Activated naive CD8-positive, alpha-beta T cell treated with anti-CD3 and anti-CD28 coated beads, Interleukin-2, amount 10 ng/mL, durations not matched to agents 7 days and 5 days (primary cell): Measurements from ENCODE around the gene OPN1LW. TPM values are rescaled to one million over a fixed set of nuclear protein-coding genes. Genes with fewer than 3 reads are reported as not detected.
A peak's percentile ranks its signal among the peaks of the same experiment; 100 is the strongest.

Experiments used
- ATAC-seq: fragments of 150-1000 bp; cut with Tn5 transposase; one replicate; pipeline ENCODE4 v1.10.0; 2021; ENCODE audit warnings: low read depth, moderate library complexity
- POLR2A ChIA-PET: fragments of 350-600 bp; sonication (Branson Sonifier 250); formaldehyde crosslinking; loops from one replicate; lab custom pipeline; 2021; ENCODE audit warnings: antibody characterized with exemption; lab: Charles Lee
- DNase-seq: peaks from one replicate; pipeline ENCODE4 v3.0.0; 2021
- H3K27ac Mint-ChIP-seq: one replicate; pipeline ENCODE4 v1.8.0; 2022; ENCODE audit warnings: mild to moderate bottlenecking, mixed read lengths
- H3K27me3 Mint-ChIP-seq: one replicate; pipeline ENCODE4 v1.8.0; 2022; ENCODE audit warnings: mild to moderate bottlenecking, moderate library complexity, mixed read lengths
- H3K36me3 Mint-ChIP-seq: one replicate; pipeline ENCODE4 v1.8.0; 2021; ENCODE audit warnings: mild to moderate bottlenecking, mixed read lengths
- H3K4me1 Mint-ChIP-seq: one replicate; pipeline ENCODE4 v1.8.0; 2021; ENCODE audit warnings: mixed read lengths
- H3K4me3 Mint-ChIP-seq: one replicate; pipeline ENCODE4 v1.8.0; 2022; ENCODE audit warnings: mild to moderate bottlenecking, moderate library complexity, mixed read lengths
- H3K9me3 Mint-ChIP-seq: one replicate; pipeline ENCODE4 v1.8.0; 2021; ENCODE audit warnings: mixed read lengths
- total RNA-seq, 2 experiments: library from RNA; stranded (reverse); gene quantifications; one replicate each; pipeline ENCODE4 v1.2.3, GENCODE V29; 2021

OPN1LW gene
- total RNA-seq, 2 experiments from 2014 or later: not detected

DNA sequence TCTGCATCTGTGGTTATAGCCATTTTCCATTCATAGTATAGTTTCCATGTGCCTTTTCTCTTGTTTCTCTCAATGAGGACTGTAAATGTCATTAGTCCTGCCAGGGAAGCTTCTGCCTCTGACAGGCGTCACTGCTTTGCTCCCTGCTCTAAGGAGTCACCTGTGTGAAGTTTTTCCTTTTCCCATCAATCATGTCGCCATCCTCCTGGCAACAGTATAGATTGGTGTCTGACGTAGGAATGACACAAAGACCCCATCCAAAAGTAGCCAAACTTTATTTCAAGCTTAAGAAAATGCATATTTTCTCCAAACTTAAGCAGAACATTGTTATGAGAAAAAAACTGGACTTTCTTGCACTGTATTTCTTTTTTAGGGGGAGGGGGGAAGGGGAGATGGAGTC lies 23.5 kb upstream of the OPN1LW start:
- POLR2A ChIA-PET: no interaction called here
- H3K4me1 Mint-ChIP-seq: peaks cover 6% of the 10 kb centered on the region
- no peaks in the 10 kb centered on the region for H3K36me3 Mint-ChIP-seq
- H3K27me3 Mint-ChIP-seq: no peaks in the 10 kb centered on the region
- ATAC-seq (no peak), DNase-seq (no peak)
- no peak overlapping the region for H3K27ac Mint-ChIP-seq
- no peaks in the 10 kb centered on the region for H3K9me3 Mint-ChIP-seq
- no peak overlapping the region for H3K4me3 Mint-ChIP-seq

DNA sequence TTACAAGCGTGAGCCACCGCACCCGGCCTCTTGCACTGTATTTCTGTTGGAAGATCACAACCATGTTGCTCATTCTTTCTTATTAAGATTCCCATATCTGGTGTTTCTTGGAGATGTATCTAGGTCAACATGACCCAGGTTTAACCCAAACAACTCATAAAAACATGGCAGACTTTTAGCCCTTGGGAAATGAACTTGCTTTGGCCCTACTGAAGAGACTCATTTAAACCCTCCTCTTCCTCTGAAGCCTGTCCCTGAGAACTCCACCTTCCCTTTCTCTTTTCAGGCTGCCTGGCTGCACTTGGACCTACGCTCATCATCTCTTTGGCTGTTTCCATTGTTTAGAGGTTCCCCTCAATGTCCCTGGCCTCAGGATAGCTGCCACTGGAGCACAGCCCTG lies 22.8 kb upstream of the OPN1LW start:
- ATAC-seq (no peak), DNase-seq (no peak)
- POLR2A ChIA-PET: no interaction called here
- Mint-ChIP-seq H3K27me3 (no peaks in the 10 kb centered on the region), H3K36me3 (no peaks in the 10 kb centered on the region), H3K4me1 (peaks cover 6% of the 10 kb centered on the region), H3K9me3 (no peaks in the 10 kb centered on the region), H3K4me3 (no peak overlapping the region), H3K27ac (no peak overlapping the region)

GRCh38 chrX:154121961-154122360 lies 22.1 kb upstream of the OPN1LW start:
- ATAC-seq: no peak
- peaks cover 6% of the 10 kb centered on the region for H3K4me1 Mint-ChIP-seq
- POLR2A ChIA-PET: interaction anchor here (1.3 kb wide), 1 partner anchor 34 kb away, joined by 3 read pairs; no protein-coding TSS in a partner anchor

GRCh38 chrX:154123241-154124219 lies 20.5 kb upstream of the OPN1LW start:
- ATAC-seq (peak; percentile 76), DNase-seq (peak; percentile 44)
- Mint-ChIP-seq H3K4me3 (peak overlapping the region; percentile 44), H3K4me1 (peaks cover 6% of the 10 kb centered on the region), H3K9me3 (no peaks in the 10 kb centered on the region), H3K27me3 (no peaks in the 10 kb centered on the region), H3K36me3 (no peaks in the 10 kb centered on the region), H3K27ac (peak overlapping the region; percentile 70)
- POLR2A ChIA-PET: interaction anchor here (1.3 kb wide), 1 partner anchor 26 kb away, joined by 5 read pairs; the partner anchor contains the start of gene MECP2

More at GRCh38 chrX:154121961-154122360, 22.1 kb upstream of the OPN1LW start:
- H3K27me3 Mint-ChIP-seq: no peaks in the 10 kb centered on the region
- no peaks in the 10 kb centered on the region for H3K9me3 Mint-ChIP-seq
- H3K27ac Mint-ChIP-seq: no peak overlapping the region
- H3K4me3 Mint-ChIP-seq: no peak overlapping the region
- no peak for DNase-seq
- H3K36me3 Mint-ChIP-seq: no peaks in the 10 kb centered on the region

DNA sequence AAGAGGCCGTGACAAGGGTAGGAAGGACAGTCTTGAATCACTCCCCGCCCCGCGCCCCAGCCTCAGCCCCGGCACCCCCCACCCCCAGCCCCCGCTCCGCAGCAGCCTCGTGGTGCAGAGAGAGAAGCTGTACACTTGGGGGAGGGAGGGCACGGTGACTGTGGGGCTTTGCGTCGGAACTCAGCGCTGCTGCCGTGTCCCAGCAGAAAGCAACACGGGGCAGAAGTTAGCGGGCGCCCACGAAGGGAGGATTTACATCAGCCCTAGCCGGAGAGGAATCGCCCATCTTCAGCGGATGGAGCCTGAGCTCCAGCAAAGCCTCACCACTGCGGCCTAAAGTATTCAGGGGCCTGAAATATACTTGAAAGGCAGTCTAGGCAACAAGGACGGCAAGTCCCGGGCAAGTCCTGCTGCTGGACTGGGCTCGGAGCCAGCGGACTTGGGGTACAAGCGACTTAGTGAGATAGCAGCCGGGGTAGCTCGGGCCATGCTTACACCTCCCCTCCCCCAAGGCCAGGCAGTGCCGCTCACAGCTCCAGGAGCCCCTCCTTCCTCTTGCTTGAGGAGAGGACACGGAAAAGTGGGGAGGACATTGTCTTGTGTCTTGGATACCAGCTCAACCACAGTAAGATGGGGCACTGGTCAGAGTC lies 18.5 kb upstream of the OPN1LW start:
- DNase-seq: no peak
- Mint-ChIP-seq H3K27ac (no peak overlapping the region), H3K27me3 (no peaks in the 10 kb centered on the region), H3K4me1 (peaks cover 6% of the 10 kb centered on the region), H3K4me3 (no peak overlapping the region), H3K36me3 (no peaks in the 10 kb centered on the region), H3K9me3 (no peaks in the 10 kb centered on the region)
- ATAC-seq: no peak
- POLR2A ChIA-PET: no interaction called here

GRCh38 chrX:154126101-154126500 lies 17.9 kb upstream of the OPN1LW start:
- DNase-seq (no peak), ATAC-seq (no peak)
- no peaks in the 10 kb centered on the region for H3K27me3 Mint-ChIP-seq
- POLR2A ChIA-PET: no interaction called here
- H3K36me3 Mint-ChIP-seq: no peaks in the 10 kb centered on the region
- no peak overlapping the region for H3K4me3 Mint-ChIP-seq
- no peaks in the 10 kb centered on the region for H3K9me3 Mint-ChIP-seq
- no peak overlapping the region for H3K27ac Mint-ChIP-seq
- H3K4me1 Mint-ChIP-seq: peaks cover 6% of the 10 kb centered on the region

- ATAC-seq: no peak
- POLR2A ChIA-PET: no interaction called here
- Mint-ChIP-seq H3K27me3 (no peaks in the 10 kb centered on the region), H3K9me3 (no peaks in the 10 kb centered on the region), H3K4me1 (peaks cover 13% of the 10 kb centered on the region), H3K36me3 (no peaks in the 10 kb centered on the region), H3K4me3 (no peak overlapping the region), H3K27ac (no peak overlapping the region)
- no peak for DNase-seq
Measured at GRCh38 chrX:154131955-154132354, 12.1 kb upstream of the OPN1LW start.

GRCh38 chrX:154132366-154132765 lies 11.7 kb upstream of the OPN1LW start:
- H3K36me3 Mint-ChIP-seq: no peaks in the 10 kb centered on the region
- H3K27me3 Mint-ChIP-seq: no peaks in the 10 kb centered on the region
- POLR2A ChIA-PET: no interaction called here
- no peak overlapping the region for H3K4me3 Mint-ChIP-seq
- ATAC-seq: no peak
- no peak for DNase-seq
- H3K9me3 Mint-ChIP-seq: no peaks in the 10 kb centered on the region
- no peak overlapping the region for H3K27ac Mint-ChIP-seq
- H3K4me1 Mint-ChIP-seq: peaks cover 15% of the 10 kb centered on the region

DNA sequence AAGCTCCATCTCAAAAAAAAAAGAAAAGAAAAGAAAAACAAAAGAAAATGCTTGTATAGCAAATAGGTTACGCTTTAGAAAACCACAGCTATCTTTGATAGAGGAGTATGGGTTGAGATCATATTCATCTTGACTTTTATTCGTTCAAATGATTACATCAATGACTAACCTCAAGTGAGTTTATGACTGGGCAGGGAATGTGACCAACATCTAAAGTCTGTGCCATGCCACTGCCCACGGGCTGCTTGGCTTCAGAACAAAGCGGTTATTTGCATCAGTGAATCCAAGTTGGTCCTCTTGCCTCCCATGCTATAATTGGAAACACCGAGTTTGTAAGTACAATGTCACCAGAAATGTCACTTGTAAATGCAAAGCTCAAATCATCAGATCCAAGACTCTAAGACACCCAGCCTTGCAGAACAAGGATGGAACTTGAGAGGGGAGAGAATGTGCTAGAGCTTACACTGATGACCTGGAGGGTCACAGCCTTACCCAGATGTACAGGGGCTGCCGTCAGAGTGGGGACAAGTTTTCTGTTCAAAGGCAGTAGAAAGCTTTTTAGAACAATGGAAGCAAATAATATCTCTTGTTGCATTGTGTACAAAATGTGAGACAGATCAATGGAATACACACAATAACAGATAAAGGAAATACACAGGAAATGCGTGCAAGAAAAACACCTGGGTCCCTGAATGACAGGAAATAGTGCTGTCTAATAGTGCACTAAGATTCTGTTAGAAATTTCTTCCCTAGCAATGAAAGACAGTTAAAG lies 8.4 kb upstream of the OPN1LW start:
- Mint-ChIP-seq H3K36me3 (no peaks in the 10 kb centered on the region), H3K27me3 (peaks cover 2% of the 10 kb centered on the region), H3K4me1 (peaks cover 17% of the 10 kb centered on the region), H3K27ac (peak overlapping the region; percentile 75), H3K9me3 (no peaks in the 10 kb centered on the region), H3K4me3 (peak overlapping the region; percentile 73)
- no peak for DNase-seq
- ATAC-seq: peak; percentile 23
- POLR2A ChIA-PET: interaction anchor here (0.5 kb wide), 1 partner anchor 50 kb away, joined by 3 read pairs; no protein-coding TSS in a partner anchor

- no peaks in the 10 kb centered on the region for H3K36me3 Mint-ChIP-seq
- POLR2A ChIA-PET: interaction anchor here (0.7 kb wide), 1 partner anchor 171 kb away, joined by 3 read pairs; no protein-coding TSS in a partner anchor
- ATAC-seq (peak; percentile 92), DNase-seq (peak; percentile 82)
- H3K27ac Mint-ChIP-seq: peak overlapping the region; percentile 79
- peaks cover 2% of the 10 kb centered on the region for H3K27me3 Mint-ChIP-seq
- H3K4me3 Mint-ChIP-seq: peak overlapping the region; percentile 73
- peaks cover 17% of the 10 kb centered on the region for H3K4me1 Mint-ChIP-seq
- H3K9me3 Mint-ChIP-seq: no peaks in the 10 kb centered on the region
Measured at GRCh38 chrX:154136627-154137161, 7.3 kb upstream of the OPN1LW start.

GRCh38 chrX:154138857-154139256 lies 5.2 kb upstream of the OPN1LW start:
- H3K36me3 Mint-ChIP-seq: no peaks in the 10 kb centered on the region
- peaks cover 17% of the 10 kb centered on the region for H3K4me1 Mint-ChIP-seq
- H3K4me3 Mint-ChIP-seq: no peak overlapping the region
- POLR2A ChIA-PET: no interaction called here
- DNase-seq: no peak
- peak overlapping the region; percentile 56 for H3K27ac Mint-ChIP-seq
- no peak for ATAC-seq
- H3K9me3 Mint-ChIP-seq: no peaks in the 10 kb centered on the region
- H3K27me3 Mint-ChIP-seq: peaks cover 2% of the 10 kb centered on the region

- peaks cover 2% of the 10 kb centered on the region for H3K27me3 Mint-ChIP-seq
- no peak overlapping the region for H3K27ac Mint-ChIP-seq
- H3K36me3 Mint-ChIP-seq: no peaks in the 10 kb centered on the region
- no peak for DNase-seq
- ATAC-seq: no peak
- no peaks in the 10 kb centered on the region for H3K9me3 Mint-ChIP-seq
- peaks cover 15% of the 10 kb centered on the region for H3K4me1 Mint-ChIP-seq
- H3K4me3 Mint-ChIP-seq: no peak overlapping the region
- POLR2A ChIA-PET: no interaction called here
Measured at GRCh38 chrX:154140206-154140605, 3.8 kb upstream of the OPN1LW start.

- Mint-ChIP-seq H3K36me3 (no peaks in the 10 kb centered on the region), H3K27me3 (peaks cover 2% of the 10 kb centered on the region), H3K27ac (no peak overlapping the region), H3K4me1 (peaks cover 12% of the 10 kb centered on the region), H3K9me3 (no peaks in the 10 kb centered on the region), H3K4me3 (no peak overlapping the region)
- DNase-seq: no peak
- POLR2A ChIA-PET: interaction anchor here (1.1 kb wide), 1 partner anchor 12 kb away, joined by 3 read pairs; no protein-coding TSS in a partner anchor
- ATAC-seq: no peak
Measured at GRCh38 chrX:154140742-154141141, 3.3 kb upstream of the OPN1LW start.
